Naive thymus-derived CD4-positive, alpha-beta T cell (primary cell): ENCODE results near the gene PARVG. TPM values are rescaled to one million over a fixed set of nuclear protein-coding genes. Genes with fewer than 3 reads are reported as not detected.

Experiments used
- ATAC-seq: fragments of 150-1000 bp; cut with Tn5 transposase; 2 replicates; pipeline ENCODE4 v1.10.0; 2021; ENCODE audit warnings: mild to moderate bottlenecking, moderate library complexity
- CTCF ChIA-PET: fragments of 350-600 bp; sonication (Branson Sonifier 250); formaldehyde crosslinking; loops from one replicate; lab custom pipeline; 2021; ENCODE audit warnings: antibody characterized with exemption; lab: Charles Lee
- POLR2A ChIA-PET: fragments of 350-600 bp; sonication (Branson Sonifier 250); formaldehyde crosslinking; loops from one replicate; lab custom pipeline; 2021; ENCODE audit warnings: antibody characterized with exemption, inconsistent platforms; lab: Charles Lee
- DNase-seq, 9 donors: peaks; one replicate each; pipeline versions ENCODE4 v3.0.0 to v3.0.0-alpha.2; 2020 to 2022; ENCODE audit warnings: mixed read lengths in 1 of 9
- H3K27ac ChIP-seq: one replicate; pipeline ENCODE4 v1.7.0; 2013; ENCODE audit warnings: mild to moderate bottlenecking, low read depth, low read length, moderate library complexity
- H3K27me3 ChIP-seq, 2 donors: one replicate each; pipeline ENCODE4 v1.7.0; 2013; ENCODE audit warnings: low read length in 2 of 2, mild to moderate bottlenecking in 2 of 2, moderate library complexity in 2 of 2; ENCODE audit not compliant: control insufficient read depth in 2 of 2, insufficient read depth in 2 of 2
- H3K36me3 ChIP-seq, 3 experiments: 1 replicate in 2 of 3; 2 replicates in 1 of 3; pipeline ENCODE4 v1.7.0; 2013; ENCODE audit warnings: low read length in 3 of 3, mild to moderate bottlenecking in 3 of 3, moderate library complexity in 1 of 3; ENCODE audit not compliant: insufficient read depth in 3 of 3, control insufficient read depth in 2 of 3
- H3K4me1 ChIP-seq, 2 donors: one replicate each; pipeline ENCODE4 v1.7.0; 2013; ENCODE audit warnings: low read length in 2 of 2, mild to moderate bottlenecking in 2 of 2, moderate library complexity in 1 of 2; ENCODE audit not compliant: control insufficient read depth in 2 of 2, insufficient read depth in 2 of 2
- H3K4me3 ChIP-seq: 2 replicates; pipeline ENCODE4 v1.7.0; 2013; ENCODE audit warnings: mild to moderate bottlenecking, low read length
- H3K9me3 ChIP-seq, 3 experiments: 1 replicate in 2 of 3; 2 replicates in 1 of 3; pipeline ENCODE4 v1.7.0; 2013; ENCODE audit warnings: low read length in 3 of 3; ENCODE audit not compliant: control insufficient read depth in 2 of 3
- H3K27ac Mint-ChIP-seq, 9 donors: one replicate each; pipeline ENCODE4 v1.8.0; 2020 to 2022; ENCODE audit warnings: mixed read lengths in 9 of 9, mild to moderate bottlenecking in 8 of 9, moderate library complexity in 5 of 9, inconsistent platforms in 2 of 9
- H3K27me3 Mint-ChIP-seq, 5 donors: one replicate each; pipeline ENCODE4 v1.8.0; 2021 to 2022; ENCODE audit warnings: mixed read lengths in 5 of 5, mild to moderate bottlenecking in 1 of 5
- H3K36me3 Mint-ChIP-seq, 5 donors: one replicate each; pipeline ENCODE4 v1.8.0; 2020 to 2022; ENCODE audit warnings: mixed read lengths in 5 of 5, mild to moderate bottlenecking in 3 of 5, inconsistent platforms in 1 of 5
- H3K4me1 Mint-ChIP-seq, 7 donors: one replicate each; pipeline ENCODE4 v1.8.0; 2020 to 2022; ENCODE audit warnings: mixed read lengths in 7 of 7, mild to moderate bottlenecking in 3 of 7, inconsistent platforms in 1 of 7
- H3K4me3 Mint-ChIP-seq, 10 donors: one replicate each; pipeline ENCODE4 v1.8.0; 2020 to 2022; ENCODE audit warnings: mild to moderate bottlenecking in 10 of 10, mixed read lengths in 10 of 10, moderate library complexity in 6 of 10, inconsistent platforms in 2 of 10
- H3K9me3 Mint-ChIP-seq, 11 donors: one replicate each; pipeline ENCODE4 v1.8.0; 2020 to 2022; ENCODE audit warnings: mixed read lengths in 11 of 11, mild to moderate bottlenecking in 4 of 11, inconsistent platforms in 1 of 11, moderate library complexity in 1 of 11
- intact Hi-C, 2 donors: fragments of 100-400 bp; cut with micrococcal nuclease; formaldehyde crosslinking; loops; one replicate each; pipeline ENCODE4 v1.15.1; 2023
- polyA plus RNA-seq, 2 donors: library from polyadenylated mRNA; unstranded; fragments of 300-500 nt; fragmentation: Illumina TruSeq; gene quantifications; one replicate each; pipeline ENCODE4 v1.2.3, GENCODE V29; 2021
- total RNA-seq, 6 experiments: library from RNA in 5 of 6; stranded (reverse) in 5 of 6; gene quantifications; 1 replicate in 5 of 6; 2 replicates in 1 of 6; pipeline ENCODE4 v1.2.3 and lab custom pipeline; 2021 to 2026

The PARVG gene
- total and polyA plus RNA-seq, 7 experiments from 2014 or later = 36.4 to 209 (median 142) TPM

DNA sequence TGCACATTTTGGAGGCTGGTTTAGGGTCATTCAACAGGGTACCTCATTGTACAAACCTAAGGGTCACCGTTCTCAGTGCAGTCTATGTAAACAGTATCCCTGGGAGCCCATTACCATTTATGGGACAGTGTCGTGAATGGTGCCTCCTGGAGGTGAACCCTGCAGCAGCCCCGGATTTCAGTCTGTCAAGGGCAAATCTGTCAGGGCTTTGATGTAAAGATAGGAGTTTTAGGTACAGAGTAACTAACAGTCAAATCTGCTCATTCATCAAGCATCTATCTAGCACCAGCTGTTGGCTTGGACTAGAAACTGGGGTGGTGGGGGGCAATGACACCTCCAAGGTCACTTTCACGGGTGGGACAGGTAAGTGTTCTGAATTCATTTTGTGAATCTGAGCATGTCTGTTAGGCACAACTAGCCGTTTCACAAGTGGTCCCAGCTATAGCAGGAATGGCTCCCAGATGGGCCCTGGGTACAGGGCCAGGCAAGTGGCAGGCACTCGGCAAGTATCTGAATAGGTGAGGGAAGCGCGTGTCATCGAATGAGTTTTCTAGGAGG lies 63.6 kb downstream of the PARVG start:
- Mint-ChIP-seq H3K9me3 (peaks cover 0 to 5% (median 2%) of the 10 kb centered on the region in 11 donors), H3K36me3 (no peaks in the 10 kb centered on the region), H3K4me1 (no peaks in the 10 kb centered on the region), H3K27me3 (peaks cover 16 to 35% (median 26%) of the 10 kb centered on the region in 5 donors), H3K27ac (no peak overlapping the region), H3K4me3 (no peak overlapping the region)
- H3K27ac ChIP-seq = no peak overlapping the region
- peaks cover 0 to under 1% (median 0%) of the 10 kb centered on the region in 3 experiments for H3K9me3 ChIP-seq
- intact Hi-C loops = no loop called here
- no peaks in the 10 kb centered on the region for H3K36me3 ChIP-seq
- no peaks in the 10 kb centered on the region for H3K27me3 ChIP-seq
- no peak for DNase-seq
- ATAC-seq = no peak
- ChIA-PET CTCF (no interaction called here), POLR2A (no interaction called here)
- no peaks in the 10 kb centered on the region for H3K4me1 ChIP-seq
- H3K4me3 ChIP-seq = no peak overlapping the region

DNA sequence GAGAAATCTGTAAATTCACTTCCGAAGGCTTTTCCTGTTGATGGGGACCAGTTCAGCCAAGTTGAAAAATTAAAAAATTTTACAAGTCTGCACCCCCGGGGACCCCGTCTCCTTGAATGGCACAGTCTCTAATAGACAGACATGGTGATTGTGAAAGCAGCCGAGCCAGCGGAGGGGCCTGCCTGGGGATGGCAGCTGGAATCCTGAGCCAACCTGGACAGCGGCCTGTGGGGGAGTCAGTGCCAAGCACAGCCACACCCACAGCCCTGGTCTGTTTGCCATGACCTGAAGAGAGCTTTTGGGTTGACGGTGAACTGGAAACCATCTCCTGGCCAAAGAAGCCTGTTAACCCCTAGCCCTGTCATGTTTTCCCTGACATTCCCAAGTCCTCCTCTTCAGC lies 64.7 kb downstream of the PARVG start:
- H3K4me3 ChIP-seq = no peak overlapping the region
- no peaks in the 10 kb centered on the region for H3K36me3 ChIP-seq
- H3K9me3 Mint-ChIP-seq = peaks cover 0 to 16% (median 7%) of the 10 kb centered on the region in 11 donors
- DNase-seq (no peak), ATAC-seq (no peak)
- CTCF ChIA-PET = no interaction called here
- no peak overlapping the region for H3K4me3 Mint-ChIP-seq
- H3K27me3 ChIP-seq = no peaks in the 10 kb centered on the region
- intact Hi-C loops = no loop called here
- peaks cover 0 to 7% (median 0%) of the 10 kb centered on the region in 3 experiments for H3K9me3 ChIP-seq
- H3K36me3 Mint-ChIP-seq = peaks cover 0 to 5% (median 0%) of the 10 kb centered on the region in 5 donors
- no peak overlapping the region for H3K27ac ChIP-seq
- POLR2A ChIA-PET = no interaction called here
- H3K27ac Mint-ChIP-seq = no peak overlapping the region
- H3K27me3 Mint-ChIP-seq = peaks cover 11 to 35% (median 26%) of the 10 kb centered on the region in 5 donors
- H3K4me1 Mint-ChIP-seq = no peaks in the 10 kb centered on the region
- H3K4me1 ChIP-seq = no peaks in the 10 kb centered on the region

GRCh38 chr22:44245867-44246266 lies 65.1 kb downstream of the PARVG start:
- intact Hi-C loops = no loop called here
- H3K9me3 ChIP-seq = peaks cover 0 to 7% (median 0%) of the 10 kb centered on the region in 3 experiments
- no peaks in the 10 kb centered on the region for H3K4me1 Mint-ChIP-seq
- peaks cover 0 to 7% (median 0%) of the 10 kb centered on the region in 5 donors for H3K36me3 Mint-ChIP-seq
- H3K9me3 Mint-ChIP-seq = peaks cover 0 to 20% (median 7%) of the 10 kb centered on the region in 11 donors
- ATAC-seq = no peak
- no peak overlapping the region for H3K4me3 ChIP-seq
- no peak overlapping the region for H3K27ac Mint-ChIP-seq
- POLR2A ChIA-PET = no interaction called here
- H3K4me1 ChIP-seq = no peaks in the 10 kb centered on the region
- peaks cover 7 to 35% (median 22%) of the 10 kb centered on the region in 5 donors for H3K27me3 Mint-ChIP-seq
- no peaks in the 10 kb centered on the region for H3K36me3 ChIP-seq
- no peak overlapping the region for H3K27ac ChIP-seq
- DNase-seq = no peak
- H3K27me3 ChIP-seq = no peaks in the 10 kb centered on the region
- H3K4me3 Mint-ChIP-seq = no peak overlapping the region
- CTCF ChIA-PET = no interaction called here

- Mint-ChIP-seq H3K27ac (no peak overlapping the region), H3K4me3 (no peak overlapping the region), H3K27me3 (peaks cover 4 to 35% (median 20%) of the 10 kb centered on the region in 5 donors), H3K36me3 (peaks cover 0 to 7% (median 0%) of the 10 kb centered on the region in 5 donors), H3K9me3 (peaks cover 0 to 23% (median 7%) of the 10 kb centered on the region in 11 donors), H3K4me1 (no peaks in the 10 kb centered on the region)
- ChIA-PET POLR2A (no interaction called here), CTCF (no interaction called here)
- ATAC-seq = no peak
- intact Hi-C loops = no loop called here
- Histone ChIP-seq H3K9me3 (peaks cover 0 to 7% (median 0%) of the 10 kb centered on the region in 3 experiments), H3K36me3 (no peaks in the 10 kb centered on the region), H3K27ac (no peak overlapping the region), H3K27me3 (no peaks in the 10 kb centered on the region), H3K4me3 (no peak overlapping the region), H3K4me1 (no peaks in the 10 kb centered on the region)
- peak in 1 of 9 donors; percentile 7 for DNase-seq
These were observed 66.0 kb downstream of the PARVG start for GRCh38 chr22:44246615-44247326.

DNA sequence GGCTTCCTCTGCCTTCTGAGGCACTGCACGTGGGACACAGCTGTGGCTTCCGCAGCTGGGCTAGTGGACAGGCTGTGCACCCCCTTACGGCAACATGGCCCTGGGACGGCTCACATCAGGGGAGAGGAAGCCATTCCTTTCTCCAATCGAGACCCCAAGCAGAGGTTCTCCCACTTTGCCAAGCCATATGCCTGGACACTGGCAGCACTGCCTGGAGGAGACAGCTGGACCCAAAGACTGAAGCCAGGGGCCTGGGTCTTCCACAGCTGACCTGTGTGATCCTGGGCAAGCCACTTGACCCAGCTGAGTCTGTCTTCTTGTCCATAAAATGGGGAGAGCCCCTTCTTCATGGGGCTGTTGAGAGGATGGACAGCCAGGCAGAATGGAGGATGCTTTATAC lies 66.6 kb downstream of the PARVG start:
- no peak overlapping the region for H3K4me3 ChIP-seq
- H3K9me3 Mint-ChIP-seq = peaks cover 0 to 28% (median 7%) of the 10 kb centered on the region in 11 donors
- ATAC-seq = no peak
- H3K27me3 Mint-ChIP-seq = peaks cover 2 to 30% (median 15%) of the 10 kb centered on the region in 5 donors
- ChIA-PET POLR2A (no interaction called here), CTCF (no interaction called here)
- no peak overlapping the region for H3K4me3 Mint-ChIP-seq
- H3K36me3 Mint-ChIP-seq = peaks cover 0 to 7% (median 4%) of the 10 kb centered on the region in 5 donors
- no peaks in the 10 kb centered on the region for H3K36me3 ChIP-seq
- no peak overlapping the region for H3K27ac ChIP-seq
- no peaks in the 10 kb centered on the region for H3K4me1 Mint-ChIP-seq
- peaks cover 0 to 7% (median 0%) of the 10 kb centered on the region in 3 experiments for H3K9me3 ChIP-seq
- DNase-seq = no peak
- H3K4me1 ChIP-seq = no peaks in the 10 kb centered on the region
- H3K27ac Mint-ChIP-seq = no peak overlapping the region
- intact Hi-C loops = no loop called here
- H3K27me3 ChIP-seq = no peaks in the 10 kb centered on the region

DNA sequence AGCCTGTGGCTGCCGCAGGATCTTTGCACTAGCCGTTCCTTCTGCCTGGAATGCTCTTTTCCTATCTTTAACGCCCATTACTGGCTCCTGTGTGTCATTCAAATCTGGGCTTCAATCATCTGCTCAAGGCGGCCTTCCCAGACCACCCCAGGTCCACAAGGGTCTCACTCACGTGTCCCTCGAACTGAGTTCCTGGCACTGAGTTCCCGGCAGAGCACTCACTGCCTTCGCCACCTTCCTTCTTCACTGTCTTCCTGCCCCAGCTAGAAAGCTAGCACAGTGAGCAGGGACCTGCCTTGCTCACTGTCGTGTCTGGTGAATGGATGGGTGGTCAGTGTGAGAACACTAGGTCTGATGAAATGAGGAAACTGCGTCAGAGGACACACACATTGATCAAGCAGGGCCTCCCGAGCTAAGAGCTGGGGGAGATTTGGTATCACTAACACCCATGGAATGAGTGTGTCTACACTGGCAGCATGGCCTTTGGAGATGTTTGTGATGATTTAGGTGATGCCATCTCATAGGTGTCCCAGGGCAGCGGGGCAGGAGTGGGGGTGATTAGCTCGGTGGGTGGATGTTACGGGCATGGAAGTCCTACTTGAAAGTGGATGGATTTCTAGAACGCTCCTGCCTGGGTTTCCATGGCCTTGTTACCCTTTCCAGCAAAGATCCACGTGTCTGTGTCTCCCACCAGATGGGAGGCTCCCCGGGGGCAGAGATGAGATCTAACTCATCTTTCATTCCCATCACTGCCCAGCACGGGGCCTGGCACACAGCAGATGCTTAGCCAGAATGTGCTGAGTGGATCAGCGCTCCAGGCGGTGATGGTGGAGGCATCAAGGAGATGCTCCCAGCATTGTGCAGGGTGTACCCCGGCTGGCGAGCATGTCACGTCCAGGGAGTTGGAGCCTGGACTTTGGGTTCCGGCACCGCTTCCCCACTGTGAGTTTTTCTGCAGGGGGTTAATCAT lies 67.5 kb downstream of the PARVG start:
- Histone ChIP-seq H3K9me3 (peaks cover 0 to 7% (median 0%) of the 10 kb centered on the region in 3 experiments), H3K36me3 (no peaks in the 10 kb centered on the region), H3K4me1 (no peaks in the 10 kb centered on the region), H3K27me3 (no peaks in the 10 kb centered on the region), H3K27ac (no peak overlapping the region), H3K4me3 (no peak overlapping the region)
- POLR2A ChIA-PET = no interaction called here
- Mint-ChIP-seq H3K4me1 (no peaks in the 10 kb centered on the region), H3K4me3 (peak overlapping the region in 1 of 10 donors; percentile 45), H3K9me3 (peaks cover 0 to 34% (median 10%) of the 10 kb centered on the region in 11 donors), H3K36me3 (peaks cover 0 to 7% (median 4%) of the 10 kb centered on the region in 5 donors), H3K27me3 (peaks cover 2 to 27% (median 10%) of the 10 kb centered on the region in 5 donors), H3K27ac (no peak overlapping the region)
- CTCF ChIA-PET = no interaction called here
- no peak for ATAC-seq
- peak in 1 of 9 donors; percentile 13 for DNase-seq
- intact Hi-C loops = no loop called here
